CD4-positive, alpha-beta memory T cell (primary cell): ENCODE measurements around the gene FASN. TPM values are rescaled to one million over a fixed set of nuclear protein-coding genes. Genes with fewer than 3 reads are reported as not detected.
A peak's percentile ranks its signal among the peaks of the same experiment; 100 is the strongest.

Experiments
- CTCF ChIA-PET: fragments of 350-600 bp; sonication (Branson Sonifier 250); formaldehyde crosslinking; loops from one replicate; lab custom pipeline; 2021; ENCODE audit warnings: inconsistent platforms; ENCODE audit not compliant: partially characterized antibody; lab: Charles Lee
- POLR2A ChIA-PET: fragments of 350-600 bp; sonication (Branson Sonifier 250); formaldehyde crosslinking; loops from one replicate; lab custom pipeline; 2021; ENCODE audit not compliant: partially characterized antibody; lab: Charles Lee
- DNase-seq, 5 donors: peaks; one replicate each; pipeline versions ENCODE4 v3.0.0 to v3.0.0-alpha.2; 2020 to 2022; ENCODE audit warnings: mixed read lengths in 1 of 5
- H3K27ac ChIP-seq: one replicate; pipeline ENCODE4 v1.7.0; 2013; ENCODE audit warnings: low read depth, low read length
- H3K27me3 ChIP-seq: 2 replicates; pipeline ENCODE4 v1.7.0; 2013; ENCODE audit warnings: mild to moderate bottlenecking, low read length, moderate library complexity; ENCODE audit not compliant: insufficient read depth
- H3K36me3 ChIP-seq: 2 replicates; pipeline ENCODE4 v1.7.0; 2013; ENCODE audit warnings: mild to moderate bottlenecking, low read length, moderate library complexity; ENCODE audit not compliant: insufficient read depth
- H3K4me1 ChIP-seq: 2 replicates; pipeline ENCODE4 v1.7.0; 2013; ENCODE audit warnings: mild to moderate bottlenecking, low read length, moderate library complexity; ENCODE audit not compliant: insufficient read depth
- H3K4me3 ChIP-seq, 2 donors: one replicate each; pipeline ENCODE4 v1.7.0; 2013; ENCODE audit warnings: low read length in 2 of 2, mild to moderate bottlenecking in 1 of 2
- H3K9me3 ChIP-seq, 2 donors: one replicate each; pipeline ENCODE4 v1.7.0; 2013; ENCODE audit warnings: low read length in 2 of 2, control low read depth in 1 of 2; ENCODE audit not compliant: control insufficient read depth in 1 of 2
- H3K27ac Mint-ChIP-seq, 7 donors: one replicate each; pipeline ENCODE4 v1.8.0; 2020 to 2021; ENCODE audit warnings: mixed read lengths in 7 of 7, mild to moderate bottlenecking in 6 of 7, inconsistent platforms in 3 of 7, moderate library complexity in 3 of 7
- H3K27me3 Mint-ChIP-seq, 2 donors: one replicate each; pipeline ENCODE4 v1.8.0; 2020 to 2021; ENCODE audit warnings: mixed read lengths in 2 of 2
- H3K36me3 Mint-ChIP-seq, 2 donors: one replicate each; pipeline ENCODE4 v1.8.0; 2020 to 2021; ENCODE audit warnings: mixed read lengths in 2 of 2, inconsistent platforms in 1 of 2, mild to moderate bottlenecking in 1 of 2
- H3K4me1 Mint-ChIP-seq, 4 donors: one replicate each; pipeline ENCODE4 v1.8.0; 2020 to 2021; ENCODE audit warnings: mixed read lengths in 4 of 4, mild to moderate bottlenecking in 1 of 4
- H3K4me3 Mint-ChIP-seq, 8 donors: one replicate each; pipeline ENCODE4 v1.8.0; 2020 to 2021; ENCODE audit warnings: mixed read lengths in 8 of 8, mild to moderate bottlenecking in 7 of 8, moderate library complexity in 6 of 8, inconsistent platforms in 3 of 8
- H3K9me3 Mint-ChIP-seq, 8 donors: one replicate each; pipeline ENCODE4 v1.8.0; 2020 to 2021; ENCODE audit warnings: mixed read lengths in 8 of 8, mild to moderate bottlenecking in 5 of 8, inconsistent platforms in 3 of 8, moderate library complexity in 1 of 8
- intact Hi-C: fragments of 100-400 bp; cut with micrococcal nuclease; formaldehyde crosslinking; loops from one replicate; pipeline ENCODE4 v1.15.1; 2023
- polyA plus RNA-seq, 2 donors: library from polyadenylated mRNA; unstranded; fragments of 300-500 nt; fragmentation: Illumina TruSeq; gene quantifications; one replicate each; pipeline ENCODE4 v1.2.3, GENCODE V29; 2021
- total RNA-seq, 2 experiments: library from RNA; stranded (reverse); gene quantifications; one replicate each; pipeline ENCODE4 v1.2.3, GENCODE V29; 2021

Gene FASN
- total and polyA plus RNA-seq, 4 experiments from 2014 or later: 0.03 to 27.7 (median 15.0) TPM

GRCh38 chr17:82073446-82073845, 24.6 kb downstream of the FASN start:
- H3K4me1 ChIP-seq: no peaks in the 10 kb centered on the region
- Mint-ChIP-seq H3K4me1 (no peaks in the 10 kb centered on the region), H3K9me3 (peaks cover 0 to 4% (median 0%) of the 10 kb centered on the region in 8 donors), H3K36me3 (peaks cover 0 to 2% of the 10 kb centered on the region in 2 donors), H3K27ac (no peak overlapping the region), H3K4me3 (no peak overlapping the region), H3K27me3 (no peaks in the 10 kb centered on the region)
- H3K9me3 ChIP-seq: no peaks in the 10 kb centered on the region
- H3K27ac ChIP-seq: no peak overlapping the region
- intact Hi-C loops: no loop called here
- H3K27me3 ChIP-seq: no peaks in the 10 kb centered on the region
- ChIA-PET POLR2A (no interaction called here), CTCF (interaction anchor here (0.6 to 0.8 kb wide), 2 partner anchors 36 to 43 kb away, joined by 3 read pairs; partner anchors contain the start of gene DCXR)
- no peak overlapping the region for H3K4me3 ChIP-seq
- H3K36me3 ChIP-seq: no peaks in the 10 kb centered on the region
- DNase-seq: no peak

- intact Hi-C loops: no loop called here
These were observed 25.2 kb downstream of the FASN start for GRCh38 chr17:82072827-82073226.

GRCh38 chr17:82070611-82071010, 27.4 kb downstream of the FASN start:
- no peaks in the 10 kb centered on the region for H3K9me3 Mint-ChIP-seq
- H3K27me3 Mint-ChIP-seq: no peaks in the 10 kb centered on the region
- Histone ChIP-seq H3K4me3 (no peak overlapping the region), H3K9me3 (no peaks in the 10 kb centered on the region), H3K27me3 (no peaks in the 10 kb centered on the region), H3K36me3 (no peaks in the 10 kb centered on the region), H3K4me1 (peaks cover 11% of the 10 kb centered on the region), H3K27ac (no peak overlapping the region)
- POLR2A ChIA-PET: interaction anchor here (1.1 kb wide), 1 partner anchor 56 kb away, joined by 3 read pairs; no protein-coding TSS in a partner anchor
- intact Hi-C loops: no loop called here
- no peak overlapping the region for H3K4me3 Mint-ChIP-seq
- peak overlapping the region in 2 of 7 donors; percentile 2 to 3 for H3K27ac Mint-ChIP-seq
- CTCF ChIA-PET: no interaction called here
- no peaks in the 10 kb centered on the region for H3K36me3 Mint-ChIP-seq
- DNase-seq: no peak
- H3K4me1 Mint-ChIP-seq: peaks cover 0 to 14% (median 7%) of the 10 kb centered on the region in 4 donors

More at GRCh38 chr17:82072827-82073226, 25.2 kb downstream of the FASN start:
- H3K36me3 Mint-ChIP-seq: no peaks in the 10 kb centered on the region
- no peaks in the 10 kb centered on the region for H3K36me3 ChIP-seq
- no peaks in the 10 kb centered on the region for H3K4me1 ChIP-seq
- H3K27me3 Mint-ChIP-seq: no peaks in the 10 kb centered on the region
- H3K27me3 ChIP-seq: no peaks in the 10 kb centered on the region
- no peak overlapping the region for H3K4me3 ChIP-seq
- no peak overlapping the region for H3K27ac Mint-ChIP-seq
- CTCF ChIA-PET: interaction anchor here (0.6 to 0.8 kb wide), 3 partner anchors 35 to 437 kb away, joined by 3 read pairs; partner anchors contain the start of gene DCXR
- no peaks in the 10 kb centered on the region for H3K4me1 Mint-ChIP-seq
- peaks cover 0 to 4% (median 0%) of the 10 kb centered on the region in 8 donors for H3K9me3 Mint-ChIP-seq
- no peak for DNase-seq
- no peak overlapping the region for H3K4me3 Mint-ChIP-seq
- H3K9me3 ChIP-seq: no peaks in the 10 kb centered on the region
- H3K27ac ChIP-seq: no peak overlapping the region
- POLR2A ChIA-PET: no interaction called here

- peaks cover 0 to 4% of the 10 kb centered on the region in 2 donors for H3K36me3 Mint-ChIP-seq
- H3K27me3 Mint-ChIP-seq: no peaks in the 10 kb centered on the region
- Histone ChIP-seq H3K36me3 (peaks cover 5% of the 10 kb centered on the region), H3K27ac (peak within 1 kb of the TSS; percentile 66), H3K27me3 (no peaks in the 10 kb centered on the region), H3K4me1 (peaks cover 28% of the 10 kb centered on the region), H3K4me3 (peak within 1 kb of the TSS; percentile 42 to 73), H3K9me3 (no peaks in the 10 kb centered on the region)
- CTCF ChIA-PET: interaction anchor here (0.5 to 1.7 kb wide), 5 partner anchors 28 to 303 kb away, joined by 3 to 4 read pairs (median 3); partner anchors contain the start of gene DCXR
- intact Hi-C loops: loop anchor here (1.0 to 2.0 kb wide), 2 partner anchors 14 to 29 kb away; partner anchors contain the start of genes DCXR, GPS1 and RFNG
- peak; percentile 44 to 78 (median 70) for DNase-seq
- POLR2A ChIA-PET: interaction anchor here (0.7 to 3.9 kb wide), 17 partner anchors 9 to 206 kb away, joined by 3 to 27 read pairs (median 7); partner anchors contain the start of genes CENPX, DCXR, FASN and GPS1
- H3K4me1 Mint-ChIP-seq: peaks cover 0 to 23% (median 12%) of the 10 kb centered on the region in 4 donors
- H3K4me3 Mint-ChIP-seq: peak within 1 kb of the TSS; percentile 81 to 89 (median 86)
- peak within 1 kb of the TSS; percentile 91 to 97 (median 94) for H3K27ac Mint-ChIP-seq
- no peaks in the 10 kb centered on the region for H3K9me3 Mint-ChIP-seq
These were observed 32.3 kb downstream of the FASN start, which contains the start of gene DUS1L for GRCh38 chr17:82065638-82066303. TSS of gene DUS1L (minus strand) at chr17:82065804. CDS start at chr17:82065059, 745 bp downstream.

- CTCF ChIA-PET: interaction anchor here (1.1 to 1.7 kb wide), 2 partner anchors 28 to 106 kb away, joined by 3 to 4 read pairs; partner anchors contain the start of gene DCXR
- peaks cover 11% of the 10 kb centered on the region for H3K36me3 ChIP-seq
- H3K27ac Mint-ChIP-seq: peak overlapping the region in 3 of 7 donors; percentile 22 to 64 (median 52)
- no peak for DNase-seq
- H3K27me3 Mint-ChIP-seq: no peaks in the 10 kb centered on the region
- no peaks in the 10 kb centered on the region for H3K9me3 ChIP-seq
- no peaks in the 10 kb centered on the region for H3K27me3 ChIP-seq
- peaks cover 28% of the 10 kb centered on the region for H3K4me1 ChIP-seq
- peaks cover 0 to 6% of the 10 kb centered on the region in 2 donors for H3K36me3 Mint-ChIP-seq
- peak overlapping the region; percentile 49 to 74 (median 70) for H3K4me3 Mint-ChIP-seq
- H3K4me1 Mint-ChIP-seq: peaks cover 0 to 23% (median 12%) of the 10 kb centered on the region in 4 donors
- POLR2A ChIA-PET: interaction anchor here (0.9 to 3.9 kb wide), 16 partner anchors 8 to 205 kb away, joined by 3 to 27 read pairs (median 8); partner anchors contain the start of genes CENPX, DCXR, FASN and GPS1
- intact Hi-C loops: loop anchor here (1.0 to 2.0 kb wide), 2 partner anchors 14 to 28 kb away; partner anchors contain the start of genes DCXR, GPS1 and RFNG
- peak overlapping the region; percentile 23 to 73 for H3K4me3 ChIP-seq
- H3K9me3 Mint-ChIP-seq: no peaks in the 10 kb centered on the region
- H3K27ac ChIP-seq: peak overlapping the region; percentile 63
These were observed 32.8 kb downstream of the FASN start for GRCh38 chr17:82065193-82065637.

GRCh38 chr17:82064433-82065192, 33.4 kb downstream of the FASN start:
- peak overlapping the region; percentile 49 to 74 (median 70) for H3K4me3 Mint-ChIP-seq
- no peaks in the 10 kb centered on the region for H3K27me3 ChIP-seq
- H3K27ac ChIP-seq: peak overlapping the region; percentile 63
- DNase-seq: peak in 1 of 5 donors; percentile 36
- no peaks in the 10 kb centered on the region for H3K9me3 ChIP-seq
- peaks cover 28% of the 10 kb centered on the region for H3K4me1 ChIP-seq
- H3K4me3 ChIP-seq: peak overlapping the region; percentile 23 to 73
- ChIA-PET CTCF (interaction anchor here (1.1 to 1.7 kb wide), 2 partner anchors 27 to 105 kb away, joined by 3 to 4 read pairs; partner anchors contain the start of gene DCXR), POLR2A (interaction anchor here (1.0 to 3.9 kb wide), 11 partner anchors 8 to 81 kb away, joined by 4 to 27 read pairs (median 15); partner anchors contain the start of genes CENPX, DCXR, FASN and GPS1)
- no peaks in the 10 kb centered on the region for H3K9me3 Mint-ChIP-seq
- peaks cover 0 to 10% of the 10 kb centered on the region in 2 donors for H3K36me3 Mint-ChIP-seq
- intact Hi-C loops: loop anchor here (1.0 to 2.0 kb wide), 2 partner anchors 13 to 28 kb away; partner anchors contain the start of genes DCXR, GPS1 and RFNG
- H3K27ac Mint-ChIP-seq: peak overlapping the region in 5 of 7 donors; percentile 59 to 87 (median 66)
- peaks cover 14% of the 10 kb centered on the region for H3K36me3 ChIP-seq
- H3K4me1 Mint-ChIP-seq: peaks cover 0 to 23% (median 12%) of the 10 kb centered on the region in 4 donors
- no peaks in the 10 kb centered on the region for H3K27me3 Mint-ChIP-seq
